ENCODE results near the gene MANSC1.

MANSC1 gene

DNA sequence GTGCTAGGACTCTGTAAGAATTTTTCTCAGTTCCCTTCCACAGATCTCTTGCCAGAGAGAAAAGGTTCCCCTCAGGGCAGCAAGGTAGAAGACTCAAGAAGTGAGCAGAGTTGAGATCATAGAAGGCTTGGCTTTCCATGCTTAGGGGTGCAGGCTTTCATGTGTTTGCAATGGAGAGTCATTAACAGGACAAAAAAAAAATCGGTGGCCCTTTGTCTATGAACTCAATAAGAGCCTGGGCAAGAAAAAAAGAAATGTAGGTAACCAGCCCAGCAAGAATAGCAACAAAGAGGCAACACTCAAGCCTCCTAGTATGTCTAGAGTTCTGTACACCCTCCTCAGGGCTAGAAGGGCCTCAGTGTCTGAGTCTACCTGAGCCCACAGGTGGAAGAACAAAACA is 59.8 kb downstream of the MANSC1 start:
- TF ChIP-seq CREB5 (CRISPR knock-in tag; IDR thresholded peaks at IDR 0.05; ENCODE audit: low read depth) (no peak), PPARA (CRISPR knock-in tag; IDR thresholded peaks at IDR 0.05; ENCODE audit: borderline replicate concordance) (no peak), PATZ1 (CRISPR knock-in tag; IDR thresholded peaks at IDR 0.05; ENCODE audit: borderline replicate concordance) (no peak), SNAI2 (CRISPR knock-in tag; IDR thresholded peaks at IDR 0.05) (no peak), RARB (CRISPR knock-in tag; IDR thresholded peaks at IDR 0.05) (no peak), TCF4 (CRISPR knock-in tag; IDR thresholded peaks at IDR 0.05; ENCODE audit: borderline replicate concordance) (no peak), GLIS3 (CRISPR knock-in tag; IDR thresholded peaks at IDR 0.05) (no peak), ESRRG (CRISPR knock-in tag; IDR thresholded peaks at IDR 0.05) (no peak), ZC3H10 (CRISPR knock-in tag; IDR thresholded peaks at IDR 0.05) (no peak), CSDC2 (CRISPR knock-in tag; IDR thresholded peaks at IDR 0.05) (no peak), OSR1 (CRISPR knock-in tag; IDR thresholded peaks at IDR 0.05) (no peak), ZFP30 (CRISPR knock-in tag; IDR thresholded peaks at IDR 0.05) (no peak)
- TF ChIP-seq, protein P1, sequence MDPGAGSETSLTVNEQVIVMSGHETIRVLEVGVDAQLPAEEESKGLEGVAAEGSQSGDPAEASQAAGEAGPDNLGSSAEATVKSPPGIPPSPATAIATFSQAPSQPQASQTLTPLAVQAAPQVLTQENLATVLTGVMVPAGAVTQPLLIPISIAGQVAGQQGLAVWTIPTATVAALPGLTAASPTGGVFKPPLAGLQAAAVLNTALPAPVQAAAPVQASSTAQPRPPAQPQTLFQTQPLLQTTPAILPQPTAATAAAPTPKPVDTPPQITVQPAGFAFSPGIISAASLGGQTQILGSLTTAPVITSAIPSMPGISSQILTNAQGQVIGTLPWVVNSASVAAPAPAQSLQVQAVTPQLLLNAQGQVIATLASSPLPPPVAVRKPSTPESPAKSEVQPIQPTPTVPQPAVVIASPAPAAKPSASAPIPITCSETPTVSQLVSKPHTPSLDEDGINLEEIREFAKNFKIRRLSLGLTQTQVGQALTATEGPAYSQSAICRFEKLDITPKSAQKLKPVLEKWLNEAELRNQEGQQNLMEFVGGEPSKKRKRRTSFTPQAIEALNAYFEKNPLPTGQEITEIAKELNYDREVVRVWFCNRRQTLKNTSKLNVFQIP (CRISPR knock-in tag; IDR thresholded peaks at IDR 0.05; ENCODE audit: borderline replicate concordance, low read depth): no peak
- TF ChIP-seq, protein P2, sequence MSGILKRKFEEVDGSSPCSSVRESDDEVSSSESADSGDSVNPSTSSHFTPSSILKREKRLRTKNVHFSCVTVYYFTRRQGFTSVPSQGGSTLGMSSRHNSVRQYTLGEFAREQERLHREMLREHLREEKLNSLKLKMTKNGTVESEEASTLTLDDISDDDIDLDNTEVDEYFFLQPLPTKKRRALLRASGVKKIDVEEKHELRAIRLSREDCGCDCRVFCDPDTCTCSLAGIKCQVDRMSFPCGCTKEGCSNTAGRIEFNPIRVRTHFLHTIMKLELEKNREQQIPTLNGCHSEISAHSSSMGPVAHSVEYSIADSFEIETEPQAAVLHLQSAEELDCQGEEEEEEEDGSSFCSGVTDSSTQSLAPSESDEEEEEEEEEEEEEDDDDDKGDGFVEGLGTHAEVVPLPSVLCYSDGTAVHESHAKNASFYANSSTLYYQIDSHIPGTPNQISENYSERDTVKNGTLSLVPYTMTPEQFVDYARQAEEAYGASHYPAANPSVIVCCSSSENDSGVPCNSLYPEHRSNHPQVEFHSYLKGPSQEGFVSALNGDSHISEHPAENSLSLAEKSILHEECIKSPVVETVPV (CRISPR knock-in tag; IDR thresholded peaks at IDR 0.05): no peak
- ATAC-seq: no peak

GRCh38 chr12:12286441-12286840 is 63.6 kb downstream of the MANSC1 start:
- no peak for ATAC-seq
- TF ChIP-seq ZNF70 (CRISPR knock-in tag; IDR thresholded peaks at IDR 0.05) (no peak), OSR1 (CRISPR knock-in tag; IDR thresholded peaks at IDR 0.05) (no peak), SNAI2 (CRISPR knock-in tag; IDR thresholded peaks at IDR 0.05) (no peak), ARNTL (CRISPR knock-in tag; IDR thresholded peaks at IDR 0.05; ENCODE audit: borderline replicate concordance, low read depth) (no peak), PATZ1 (CRISPR knock-in tag; IDR thresholded peaks at IDR 0.05; ENCODE audit: borderline replicate concordance) (no peak), ZFP3 (CRISPR knock-in tag; IDR thresholded peaks at IDR 0.05) (no peak), CREB5 (CRISPR knock-in tag; IDR thresholded peaks at IDR 0.05; ENCODE audit: low read depth) (no peak), PPARA (CRISPR knock-in tag; IDR thresholded peaks at IDR 0.05; ENCODE audit: borderline replicate concordance) (no peak), CSDC2 (CRISPR knock-in tag; IDR thresholded peaks at IDR 0.05) (no peak), ZFP30 (CRISPR knock-in tag; IDR thresholded peaks at IDR 0.05) (no peak), ESRRG (CRISPR knock-in tag; IDR thresholded peaks at IDR 0.05) (no peak), ZNF565 (CRISPR knock-in tag; conservative IDR thresholded peaks at IDR 0.05; ENCODE audit: low read depth) (no peak), ZNF8 (CRISPR knock-in tag; IDR thresholded peaks at IDR 0.05) (no peak), TCF4 (CRISPR knock-in tag; IDR thresholded peaks at IDR 0.05; ENCODE audit: borderline replicate concordance) (no peak), GLIS3 (CRISPR knock-in tag; IDR thresholded peaks at IDR 0.05) (no peak), TOX (CRISPR knock-in tag; IDR thresholded peaks at IDR 0.05; ENCODE audit: borderline replicate concordance) (no peak)
- TF ChIP-seq, protein P2 (CRISPR knock-in tag; IDR thresholded peaks at IDR 0.05): no peak
- TF ChIP-seq, protein P3, sequence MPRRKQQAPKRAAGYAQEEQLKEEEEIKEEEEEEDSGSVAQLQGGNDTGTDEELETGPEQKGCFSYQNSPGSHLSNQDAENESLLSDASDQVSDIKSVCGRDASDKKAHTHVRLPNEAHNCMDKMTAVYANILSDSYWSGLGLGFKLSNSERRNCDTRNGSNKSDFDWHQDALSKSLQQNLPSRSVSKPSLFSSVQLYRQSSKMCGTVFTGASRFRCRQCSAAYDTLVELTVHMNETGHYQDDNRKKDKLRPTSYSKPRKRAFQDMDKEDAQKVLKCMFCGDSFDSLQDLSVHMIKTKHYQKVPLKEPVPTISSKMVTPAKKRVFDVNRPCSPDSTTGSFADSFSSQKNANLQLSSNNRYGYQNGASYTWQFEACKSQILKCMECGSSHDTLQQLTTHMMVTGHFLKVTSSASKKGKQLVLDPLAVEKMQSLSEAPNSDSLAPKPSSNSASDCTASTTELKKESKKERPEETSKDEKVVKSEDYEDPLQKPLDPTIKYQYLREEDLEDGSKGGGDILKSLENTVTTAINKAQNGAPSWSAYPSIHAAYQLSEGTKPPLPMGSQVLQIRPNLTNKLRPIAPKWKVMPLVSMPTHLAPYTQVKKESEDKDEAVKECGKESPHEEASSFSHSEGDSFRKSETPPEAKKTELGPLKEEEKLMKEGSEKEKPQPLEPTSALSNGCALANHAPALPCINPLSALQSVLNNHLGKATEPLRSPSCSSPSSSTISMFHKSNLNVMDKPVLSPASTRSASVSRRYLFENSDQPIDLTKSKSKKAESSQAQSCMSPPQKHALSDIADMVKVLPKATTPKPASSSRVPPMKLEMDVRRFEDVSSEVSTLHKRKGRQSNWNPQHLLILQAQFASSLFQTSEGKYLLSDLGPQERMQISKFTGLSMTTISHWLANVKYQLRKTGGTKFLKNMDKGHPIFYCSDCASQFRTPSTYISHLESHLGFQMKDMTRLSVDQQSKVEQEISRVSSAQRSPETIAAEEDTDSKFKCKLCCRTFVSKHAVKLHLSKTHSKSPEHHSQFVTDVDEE (CRISPR knock-in tag; IDR thresholded peaks at IDR 0.05): no peak
